HepG2 (cell line): Measurements from ENCODE around the gene ALDH16A1. TPM values are rescaled to one million over a fixed set of nuclear protein-coding genes. Genes with fewer than 3 reads are reported as not detected.

ENCODE experiments used
- AKNA ChIP-seq: sonication (generic); formaldehyde crosslinking; IDR thresholded peaks from 2 replicates; pipeline ENCODE4 v1.4.0; 2020; ENCODE audit warnings: missing genetic modification reagents, borderline replicate concordance
- FOXK1 ChIP-seq: sonication (generic); formaldehyde crosslinking; IDR thresholded peaks from 2 replicates; pipeline ENCODE4 v1.4.0; 2020; ENCODE audit warnings: low read depth, missing genetic modification reagents, borderline replicate concordance
- KDM4B ChIP-seq: sonication (generic); formaldehyde crosslinking; IDR thresholded peaks from 2 replicates; pipeline ENCODE4 v1.4.0; 2020; ENCODE audit warnings: missing genetic modification reagents
- MAFG ChIP-seq: sonication (generic); formaldehyde crosslinking; IDR thresholded peaks from 2 replicates; pipeline ENCODE4 v1.5.1; 2020; ENCODE audit warnings: mild to moderate bottlenecking, missing genetic modification reagents
- MXD4 ChIP-seq: IDR thresholded peaks from 2 replicates; pipeline ENCODE4 v1.6.1; 2016; ENCODE audit warnings: mild to moderate bottlenecking, missing biosample characterization, missing genetic modification reagents
- RBM39 ChIP-seq: fragments of 200-400 bp; formaldehyde crosslinking; IDR thresholded peaks from one replicate; pipeline ENCODE4 v1.6.1; 2018; ENCODE audit warnings: antibody characterized with exemption, mild to moderate bottlenecking, low read depth, low read length; ENCODE audit not compliant: poor library complexity, severe bottlenecking
- TEAD3 ChIP-seq: optimal IDR thresholded peaks from 2 replicates; pipeline ENCODE3; 2016; ENCODE audit warnings: borderline replicate concordance
- ZFP1 ChIP-seq: IDR thresholded peaks from 2 replicates; pipeline ENCODE4 v1.6.1; 2016
- ZGPAT ChIP-seq: IDR thresholded peaks from 2 replicates; pipeline ENCODE4 v1.6.1; 2016; ENCODE audit warnings: mild to moderate bottlenecking
- ZNF318 ChIP-seq: sonication (generic); formaldehyde crosslinking; IDR thresholded peaks from 2 replicates; pipeline ENCODE4 v1.4.0; 2020; ENCODE audit warnings: mild to moderate bottlenecking, missing genetic modification reagents
- ZNF329 ChIP-seq: sonication (generic); formaldehyde crosslinking; IDR thresholded peaks from 2 replicates; pipeline ENCODE4 v1.9.0; 2021; ENCODE audit warnings: low read depth, mild to moderate bottlenecking, missing genetic modification reagents
- ZNF335 ChIP-seq: sonication (generic); formaldehyde crosslinking; IDR thresholded peaks from 2 replicates; pipeline ENCODE4 v1.4.0; 2020; ENCODE audit warnings: missing genetic modification reagents
- ZNF530 ChIP-seq: sonication (generic); formaldehyde crosslinking; IDR thresholded peaks from 2 replicates; pipeline ENCODE4 v1.5.0; 2020; ENCODE audit warnings: low read depth, mild to moderate bottlenecking, missing genetic modification reagents
- ZNF552 ChIP-seq: sonication (generic); formaldehyde crosslinking; IDR thresholded peaks from 2 replicates; pipeline ENCODE4 v1.9.0; 2022; ENCODE audit warnings: missing genetic modification reagents, mild to moderate bottlenecking, borderline replicate concordance
- ZNF660 ChIP-seq: sonication (generic); formaldehyde crosslinking; IDR thresholded peaks from 2 replicates; pipeline ENCODE4 v1.5.1; 2020; ENCODE audit warnings: mild to moderate bottlenecking, low read depth, missing genetic modification reagents, borderline replicate concordance
- polyA plus RNA-seq, 8 experiments: library from polyadenylated mRNA; depleted of rRNA in 3 of 8; stranded (reverse) in 7 of 8; unstranded in 1 of 8; fragments of >200 nt; fragmentation: Illumina TruSeq in 4 of 8; extraction: Trizol in 4 of 8; gene quantifications; 2 replicates each; pipeline versions ENCODE4 v1.2.1 to v1.2.3, GENCODE V29; 2011 to 2016; ENCODE audit warnings: low read depth in 4 of 8, missing spikeins in 1 of 8, mixed read lengths in 1 of 8; ENCODE audit not compliant: insufficient read depth in 1 of 8
- total RNA-seq, 5 experiments: library from RNA; depleted of rRNA; stranded (reverse); fragments of >200 nt; fragmentation: Illumina TruSeq; extraction: Trizol; gene quantifications; 2 replicates each; pipeline ENCODE4 v1.2.3, GENCODE V29; 2016; ENCODE audit warnings: low read depth in 1 of 5

The ALDH16A1 gene
- total and polyA plus RNA-seq, 2 of the 13 experiments (the other 11 are each of a cell fraction or from before 2014, with no cell fraction given) = 8.4 to 34.9 TPM

GRCh38 chr19:49453013-49453756 lies at the start of gene ALDH16A1 (continued):
- TF ChIP-seq AKNA (CRISPR knock-in tag) (no peak), ZNF335 (CRISPR knock-in tag) (peak; percentile 51; the same call in 1 of the 2 replicates), RBM39 (peak; percentile 82), TEAD3 (CRISPR knock-in tag) (peak; percentile 19), ZNF318 (CRISPR knock-in tag) (no peak), ZNF530 (CRISPR knock-in tag) (no peak), ZFP1 (CRISPR knock-in tag) (no peak), KDM4B (CRISPR knock-in tag) (no peak), ZNF552 (CRISPR knock-in tag) (0 out of 2 replicates have a peak, but pooled peaks have one; percentile 77), ZNF329 (no peak; the same call in 1 of the 2 replicates), MXD4 (CRISPR knock-in tag) (peak; percentile 57; the same call in 1 of the 2 replicates), ZGPAT (CRISPR knock-in tag) (peak; percentile 59), FOXK1 (peak; percentile 29), MAFG (CRISPR knock-in tag) (no peak), ZNF660 (CRISPR knock-in tag) (no peak)
